A673 (cell line): ENCODE measurements around the gene C10orf95. TPM values are rescaled to one million over a fixed set of nuclear protein-coding genes. Genes with fewer than 3 reads are reported as not detected.

Experiments used
- BruUV-seq: library from RNA; stranded (reverse); fragments of 400-500 nt; replicated peaks from 2 replicates; lab custom pipeline; 2021; lab: Mats Ljungman, UMichigan
- CTCF ChIA-PET: fragments of 300-600 bp; sonication (Branson Sonifier 250); formaldehyde crosslinking; loops from one replicate; lab custom pipeline; 2022; ENCODE audit warnings: antibody characterized with exemption; lab: Charles Lee
- POLR2A ChIA-PET: fragments of 300-600 bp; sonication (Branson Sonifier 250); formaldehyde crosslinking; loops from one replicate; lab custom pipeline; 2022; ENCODE audit warnings: antibody characterized with exemption; ENCODE audit not compliant: low non-redundant PET; lab: Charles Lee
- DNase-seq: peaks from one replicate; pipeline ENCODE4 v3.0.0-alpha.2; 2015; ENCODE audit warnings: low spot score
- H3K27ac ChIP-seq: fragments of 200-600 bp; sonication (generic); 2 replicates; pipeline ENCODE4 v1.5.1; 2016; ENCODE audit warnings: mixed run types, low read depth, mild to moderate bottlenecking, mixed read lengths, antibody characterized with exemption, low read length; ENCODE audit not compliant: poor library complexity, severe bottlenecking
- H3K27me3 ChIP-seq: fragments of 200-600 bp; sonication (generic); replicated peaks from 2 replicates; pipeline ENCODE4 v1.6.1; 2017; ENCODE audit warnings: mixed run types, low read depth, mild to moderate bottlenecking, mixed read lengths, antibody characterized with exemption, low read length; ENCODE audit not compliant: insufficient read depth, poor library complexity
- H3K36me3 ChIP-seq: fragments of 200-600 bp; sonication (generic); 2 replicates; pipeline ENCODE4 v1.6.1; 2016; ENCODE audit warnings: mixed run types, mild to moderate bottlenecking, mixed read lengths, antibody characterized with exemption, low read length; ENCODE audit not compliant: insufficient read depth, poor library complexity, severe bottlenecking
- H3K4me1 ChIP-seq: fragments of 200-600 bp; sonication (generic); 2 replicates; pipeline ENCODE4 v1.6.1; 2017; ENCODE audit warnings: mixed run types, mild to moderate bottlenecking, mixed read lengths, antibody characterized with exemption, low read length; ENCODE audit not compliant: insufficient read depth, poor library complexity, severe bottlenecking
- H3K4me3 ChIP-seq: fragments of 200-600 bp; sonication (generic); 2 replicates; pipeline ENCODE4 v1.5.1; 2016; ENCODE audit warnings: low read depth, mixed run types, mild to moderate bottlenecking, mixed read lengths, low read length; ENCODE audit not compliant: poor library complexity, severe bottlenecking
- H3K9me3 ChIP-seq: fragments of 200-600 bp; sonication (generic); 2 replicates; pipeline ENCODE4 v1.6.1; 2016; ENCODE audit warnings: mixed run types, low read depth, mild to moderate bottlenecking, mixed read lengths, antibody characterized with exemption, low read length; ENCODE audit not compliant: poor library complexity, severe bottlenecking
- CTCF ChIP-seq: fragments of 300-800, 200-600 bp; sonication (generic); conservative IDR thresholded peaks from 2 replicates; pipeline ENCODE4 v1.5.1; 2017; ENCODE audit warnings: low read depth, mild to moderate bottlenecking, antibody characterized with exemption, low read length, moderate library complexity, mixed read lengths
- EZH2 ChIP-seq: fragments of 200-600 bp; sonication (generic); IDR thresholded peaks from 2 replicates; pipeline ENCODE4 v1.6.1; 2017; ENCODE audit warnings: borderline replicate concordance, low read depth, mild to moderate bottlenecking, mixed read lengths, antibody characterized with exemption, low read length; ENCODE audit not compliant: poor library complexity, severe bottlenecking
- intact Hi-C: fragments of 100-400 bp; cut with micrococcal nuclease; formaldehyde crosslinking; loops from one replicate; pipeline ENCODE4 v1.10.0; 2022; ENCODE audit not compliant: unreplicated experiment
- total RNA-seq: library from RNA; stranded (reverse); gene quantifications from 2 replicates; pipeline ENCODE4 v1.2.3, GENCODE V29; 2021

The C10orf95 gene
- total RNA-seq, 1 experiment from 2014 or later: not detected

- no peaks in the 10 kb centered on the region for H3K36me3 ChIP-seq
Measured at GRCh38 chr10:102402512-102402896, 48.8 kb downstream of the C10orf95 start.

GRCh38 chr10:102401735-102402511 lies 49.4 kb downstream of the C10orf95 start:
- Histone ChIP-seq H3K27ac (no peak overlapping the region), H3K4me1 (peaks cover 4% of the 10 kb centered on the region), H3K4me3 (no peak overlapping the region), H3K27me3 (no peaks in the 10 kb centered on the region), H3K9me3 (no peaks in the 10 kb centered on the region), H3K36me3 (no peaks in the 10 kb centered on the region)
- ChIA-PET POLR2A (interaction anchor here (0.6 kb wide), 1 partner anchor 12 kb away, joined by 4 read pairs; no protein-coding TSS in a partner anchor), CTCF (interaction anchor here (1.1 kb wide), 1 partner anchor 175 kb away, joined by 3 read pairs; no protein-coding TSS in a partner anchor)
- TF ChIP-seq EZH2 (no peak), CTCF (no peak)
- no peak for DNase-seq
- intact Hi-C loops: no loop called here
- no TSS peak for BruUV-seq

More at GRCh38 chr10:102402512-102402896, 48.8 kb downstream of the C10orf95 start:
- Histone ChIP-seq H3K4me1 (peaks cover 4% of the 10 kb centered on the region), H3K9me3 (no peaks in the 10 kb centered on the region), H3K27me3 (no peaks in the 10 kb centered on the region), H3K27ac (no peak overlapping the region), H3K4me3 (no peak overlapping the region)
- POLR2A ChIA-PET: interaction anchor here (0.6 kb wide), 1 partner anchor 11 kb away, joined by 4 read pairs; no protein-coding TSS in a partner anchor
- no peak for TF ChIP-seq EZH2
- no peak for TF ChIP-seq CTCF
- BruUV-seq: no TSS peak
- no peak for DNase-seq
- intact Hi-C loops: no loop called here
- CTCF ChIA-PET: interaction anchor here (1.1 to 1.3 kb wide), 2 partner anchors 172 to 176 kb away, joined by 3 to 7 read pairs; no protein-coding TSS in a partner anchor

- TF ChIP-seq CTCF (no peak), EZH2 (no peak)
- Histone ChIP-seq H3K27me3 (no peaks in the 10 kb centered on the region), H3K4me3 (no peak overlapping the region), H3K27ac (no peak overlapping the region), H3K4me1 (peaks cover 4% of the 10 kb centered on the region), H3K9me3 (no peaks in the 10 kb centered on the region), H3K36me3 (no peaks in the 10 kb centered on the region)
- intact Hi-C loops: no loop called here
- no TSS peak for BruUV-seq
- ChIA-PET CTCF (interaction anchor here (1.7 kb wide), 1 partner anchor 9 kb away, joined by 3 read pairs; no protein-coding TSS in a partner anchor), POLR2A (no interaction called here)
- no peak for DNase-seq
Measured at GRCh38 chr10:102401342-102401654, 50.0 kb downstream of the C10orf95 start.
